Transverse colon (tissue), 4 donors: ENCODE results near the gene FAM83C. TPM values are rescaled to one million over a fixed set of nuclear protein-coding genes. Genes with fewer than 3 reads are reported as not detected.

Experiments used
- DNase-seq: peaks from one replicate; pipeline ENCODE4 v3.0.0-alpha.2; 2019
- H3K27ac ChIP-seq, 4 donors: fragments of 200-600 bp; sonication (generic); 2 replicates each; pipeline ENCODE4 v1.5.1; 2016 to 2018; ENCODE audit warnings: inconsistent platforms in 4 of 4
- H3K27me3 ChIP-seq: fragments of 200-600 bp; sonication (generic); 2 replicates; pipeline ENCODE4 v1.5.1; 2017; ENCODE audit warnings: inconsistent platforms
- H3K36me3 ChIP-seq, 4 donors: fragments of 200-600 bp; sonication (generic); 2 replicates each; pipeline ENCODE4 v1.5.1; 2017 to 2019; ENCODE audit warnings: inconsistent platforms in 4 of 4
- H3K4me1 ChIP-seq, 4 donors: fragments of 200-600 bp; sonication (generic); 2 replicates each; pipeline ENCODE4 v1.5.1; 2017 to 2020; ENCODE audit warnings: inconsistent platforms in 4 of 4
- H3K4me3 ChIP-seq, 4 donors: fragments of 200-600 bp; sonication (generic); 1 replicate in 1 of 4; 2 replicates in 3 of 4; pipeline versions ENCODE4 v1.5.1 to v1.6.1; 2017 to 2019; ENCODE audit warnings: inconsistent platforms in 4 of 4
- H3K9me3 ChIP-seq, 2 donors: fragments of 200-600 bp; sonication (generic); 2 replicates each; pipeline ENCODE4 v1.5.1; 2017 to 2019; ENCODE audit warnings: inconsistent platforms in 2 of 2
- CTCF ChIP-seq, 5 experiments: fragments of 200-600 bp in 3 of 5; fragments of 450-650 bp in 2 of 5; sonication (generic) in 3 of 5; IDR thresholded peaks; 1 replicate in 2 of 5; 2 replicates in 3 of 5; pipeline ENCODE4 v1.5.1; 2016 to 2017; ENCODE audit warnings: antibody characterized with exemption in 5 of 5, inconsistent platforms in 3 of 5, mild to moderate bottlenecking in 2 of 5, moderate library complexity in 1 of 5
- EP300 ChIP-seq: sonication (generic); formaldehyde crosslinking; IDR thresholded peaks from one replicate; pipeline ENCODE4 v1.6.1; 2017; ENCODE audit warnings: antibody characterized with exemption, low read depth
- POLR2A ChIP-seq: fragments of 450-650 bp; IDR thresholded peaks from one replicate; pipeline ENCODE4 v1.6.1; 2016; ENCODE audit warnings: antibody characterized with exemption, mild to moderate bottlenecking, moderate library complexity
- POLR2AphosphoS5 ChIP-seq, 3 donors: sonication (generic); formaldehyde crosslinking; IDR thresholded peaks; one replicate each; pipeline ENCODE4 v1.6.1; 2016; ENCODE audit warnings: antibody characterized with exemption in 3 of 3
- WGBS, 2 donors: methylation state at CpG; one replicate each; pipeline ENCODE4 v1.1.5; 2018; ENCODE audit warnings: low coverage in 1 of 2; 5-methylcytosine and 5-hydroxymethylcytosine counted together
- in situ Hi-C, 4 donors: fragments of 200-750 bp; cut with MboI; loops; one replicate each; pipeline versions ENCODE4 v1.15.0 to v1.15.1; 2017; ENCODE audit warnings: low sequenced_read_pairs in 3 of 4, low pct_ligation_motif_present in 1 of 4, low pct_unique_long_range_greater_than_20kb in 1 of 4
- intact Hi-C: fragments of 100-400 bp; cut with DNase I; formaldehyde crosslinking; loops from one replicate; pipeline ENCODE4 v1.15.1; 2023; ENCODE audit warnings: low total_unique reads
- total RNA-seq, 4 donors: library from RNA; depleted of rRNA; stranded (reverse); fragments of >200 nt; gene quantifications; one replicate each; pipeline ENCODE4 v1.1.0, GENCODE V29; 2016

Gene FAM83C
- total RNA-seq, 4 donors from 2014 or later, result 0.14 TPM; not detected in 3

GRCh38 chr20:35319871-35320197, 27.6 kb upstream of the FAM83C start:
- Histone ChIP-seq H3K27me3 (no peaks in the 10 kb centered on the region), H3K36me3 (no peaks in the 10 kb centered on the region), H3K9me3 (no peaks in the 10 kb centered on the region), H3K4me1 (peaks cover 20 to 41% (median 32%) of the 10 kb centered on the region in 4 donors), H3K27ac (peak overlapping the region; percentile 80 to 88 (median 83)), H3K4me3 (no peak overlapping the region)
- intact Hi-C loops (loop anchor here (1.0 kb wide), 1 partner anchor 40 kb away; no protein-coding TSS in a partner anchor), in situ Hi-C loops (no loop called here)
- TF ChIP-seq POLR2AphosphoS5 (IDR thresholded peaks at IDR 0.05), result no peak
- no peak for TF ChIP-seq EP300
- no peak for TF ChIP-seq POLR2A
- TF ChIP-seq CTCF (IDR thresholded peaks at IDR 0.05), result no peak
- no peak for DNase-seq

- DNase-seq, result no peak
- TF ChIP-seq POLR2AphosphoS5 (IDR thresholded peaks at IDR 0.05), result no peak
- TF ChIP-seq CTCF (IDR thresholded peaks at IDR 0.05), result no peak
- TF ChIP-seq POLR2A, result no peak
- no peak for TF ChIP-seq EP300
- Histone ChIP-seq H3K27ac (peak overlapping the region; percentile 80 to 88 (median 83)), H3K27me3 (no peaks in the 10 kb centered on the region), H3K9me3 (no peaks in the 10 kb centered on the region), H3K36me3 (no peaks in the 10 kb centered on the region), H3K4me3 (no peak overlapping the region), H3K4me1 (peaks cover 20 to 41% (median 32%) of the 10 kb centered on the region in 4 donors)
- intact Hi-C loops, result no loop called here
- 16 to 48% methylated on average over 5 of the region's 5 CpGs for WGBS, 2 donors
- in situ Hi-C loops, result no loop called here
These were observed 27.1 kb upstream of the FAM83C start for GRCh38 chr20:35319192-35319870.

- Histone ChIP-seq H3K27me3 (no peaks in the 10 kb centered on the region), H3K4me3 (no peak overlapping the region), H3K9me3 (no peaks in the 10 kb centered on the region), H3K36me3 (no peaks in the 10 kb centered on the region), H3K4me1 (peaks cover 20 to 41% (median 32%) of the 10 kb centered on the region in 4 donors), H3K27ac (peak overlapping the region; percentile 80 to 88 (median 83))
- in situ Hi-C loops (no loop called here), intact Hi-C loops (no loop called here)
- peak; percentile 71 for TF ChIP-seq POLR2A
- peak; percentile 65 to 78 (median 70) for TF ChIP-seq POLR2AphosphoS5 (IDR thresholded peaks at IDR 0.05)
- TF ChIP-seq EP300, result no peak
- TF ChIP-seq CTCF (IDR thresholded peaks at IDR 0.05), result no peak
- peak; percentile 67 for DNase-seq
- 45 to 47% methylated on average over 2 to 6 of the region's 6 CpGs for WGBS, 2 donors
These were observed 26.4 kb upstream of the FAM83C start for GRCh38 chr20:35318502-35319157.

GRCh38 chr20:35317416-35318210, 25.4 kb upstream of the FAM83C start:
- intact Hi-C loops (no loop called here), in situ Hi-C loops (no loop called here)
- Histone ChIP-seq H3K4me1 (peaks cover 20 to 41% (median 32%) of the 10 kb centered on the region in 4 donors), H3K36me3 (no peaks in the 10 kb centered on the region), H3K9me3 (no peaks in the 10 kb centered on the region), H3K4me3 (no peak overlapping the region), H3K27ac (peak overlapping the region; percentile 80 to 88 (median 83)), H3K27me3 (no peaks in the 10 kb centered on the region)
- no peak for DNase-seq
- WGBS, 2 donors, result 77 to 90% methylated on average over 4 to 5 of the region's 5 CpGs
- no peak for TF ChIP-seq POLR2AphosphoS5 (IDR thresholded peaks at IDR 0.05)
- no peak for TF ChIP-seq POLR2A
- no peak for TF ChIP-seq EP300
- TF ChIP-seq CTCF (IDR thresholded peaks at IDR 0.05), result no peak
